ENCODE measurements around the gene TLDC2.

GRCh38 chr20:36852187-36852586 lies 23.8 kb upstream of the TLDC2 start:
- TF ChIP-seq CTCF (IDR thresholded peaks at IDR 0.05; ENCODE audit: control extremely low read depth in 1 of 3, insufficient read depth in 1 of 3, low read depth in 1 of 3, low read length in 3 of 3) = no peak
- TF ChIP-seq KDM1A (IDR thresholded peaks at IDR 0.05; ENCODE audit: borderline replicate concordance, low read length) = no peak
- TF ChIP-seq PHF8 (conservative IDR thresholded peaks at IDR 0.05; ENCODE audit: low read depth, low read length) = no peak

All from H1 (cell line).